ENCODE measurements around the gene LRIG1. TPM values are rescaled to one million over a fixed set of nuclear protein-coding genes. Genes with fewer than 3 reads are reported as not detected.

The LRIG1 gene
- total RNA-seq, 6 experiments from 2014 or later: 15.8 to 23.2 (median 17.8) TPM

- TF ChIP-seq, protein P1, sequence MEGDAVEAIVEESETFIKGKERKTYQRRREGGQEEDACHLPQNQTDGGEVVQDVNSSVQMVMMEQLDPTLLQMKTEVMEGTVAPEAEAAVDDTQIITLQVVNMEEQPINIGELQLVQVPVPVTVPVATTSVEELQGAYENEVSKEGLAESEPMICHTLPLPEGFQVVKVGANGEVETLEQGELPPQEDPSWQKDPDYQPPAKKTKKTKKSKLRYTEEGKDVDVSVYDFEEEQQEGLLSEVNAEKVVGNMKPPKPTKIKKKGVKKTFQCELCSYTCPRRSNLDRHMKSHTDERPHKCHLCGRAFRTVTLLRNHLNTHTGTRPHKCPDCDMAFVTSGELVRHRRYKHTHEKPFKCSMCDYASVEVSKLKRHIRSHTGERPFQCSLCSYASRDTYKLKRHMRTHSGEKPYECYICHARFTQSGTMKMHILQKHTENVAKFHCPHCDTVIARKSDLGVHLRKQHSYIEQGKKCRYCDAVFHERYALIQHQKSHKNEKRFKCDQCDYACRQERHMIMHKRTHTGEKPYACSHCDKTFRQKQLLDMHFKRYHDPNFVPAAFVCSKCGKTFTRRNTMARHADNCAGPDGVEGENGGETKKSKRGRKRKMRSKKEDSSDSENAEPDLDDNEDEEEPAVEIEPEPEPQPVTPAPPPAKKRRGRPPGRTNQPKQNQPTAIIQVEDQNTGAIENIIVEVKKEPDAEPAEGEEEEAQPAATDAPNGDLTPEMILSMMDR (IDR thresholded peaks at IDR 0.05): no peak
- TF ChIP-seq POLR2A (IDR thresholded peaks at IDR 0.05): no peak
- H3K9me3 ChIP-seq: no peaks in the 10 kb centered on the region
- H3K4me3 ChIP-seq: no peak overlapping the region
- H3K36me3 ChIP-seq: peaks cover 0 to 5% (median 0%) of the 10 kb centered on the region in 4 donors
- no peak overlapping the region for H3K27ac ChIP-seq
- peaks cover 0 to 21% (median 0%) of the 10 kb centered on the region in 4 donors for H3K4me1 ChIP-seq
- no peaks in the 10 kb centered on the region for H3K27me3 ChIP-seq
- intact Hi-C loops (cut with DNase I): no loop called here
- ATAC-seq (no peak), DNase-seq (no peak)
- 85% methylated on average over 4 of the region's 4 CpGs for WGBS (ENCODE audit: insufficient coverage, low coverage, low lambda C conversion rate, missing lambda C conversion rate)
These were observed 43.6 kb downstream of the LRIG1 start for GRCh38 chr3:66457252-66457651.

DNA sequence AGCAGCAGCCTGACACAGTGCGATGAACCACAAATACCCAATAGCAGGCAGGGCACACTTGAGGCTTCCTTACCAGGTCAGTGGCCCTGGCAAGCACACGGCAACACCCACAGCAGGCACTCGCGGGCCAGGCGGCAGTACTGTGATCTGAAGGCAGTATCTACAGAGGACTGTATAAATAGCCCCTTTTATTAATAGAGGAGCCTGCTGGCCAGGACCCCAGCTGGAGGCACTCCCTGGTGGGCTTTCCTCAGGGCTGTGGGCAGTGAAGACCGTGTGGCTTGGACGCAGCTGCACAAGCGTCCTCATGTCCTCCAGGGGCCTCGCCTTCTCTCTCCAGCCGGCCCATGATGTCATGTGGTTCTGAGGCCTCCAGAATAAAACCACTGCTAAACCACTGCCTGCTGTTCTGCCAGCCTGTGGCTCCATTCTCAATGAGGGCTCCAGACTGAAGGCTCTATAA lies 44.1 kb downstream of the LRIG1 start:
- peaks cover 0 to 23% (median 0%) of the 10 kb centered on the region in 4 donors for H3K4me1 ChIP-seq
- no peak for TF ChIP-seq POLR2A (IDR thresholded peaks at IDR 0.05)
- TF ChIP-seq, protein P1 (IDR thresholded peaks at IDR 0.05): no peak
- ATAC-seq (peak in 2 of 4 donors; percentile 20 to 40), DNase-seq (no peak)
- H3K9me3 ChIP-seq: no peaks in the 10 kb centered on the region
- intact Hi-C loops (cut with DNase I): no loop called here
- peaks cover 0 to 5% (median 0%) of the 10 kb centered on the region in 4 donors for H3K36me3 ChIP-seq
- H3K27me3 ChIP-seq: no peaks in the 10 kb centered on the region
- no peak overlapping the region for H3K27ac ChIP-seq
- WGBS (ENCODE audit: insufficient coverage, low coverage, low lambda C conversion rate, missing lambda C conversion rate): 83% methylated on average over 1 of the region's 10 CpGs
- no peak overlapping the region for H3K4me3 ChIP-seq

GRCh38 chr3:66454464-66454859 lies 46.4 kb downstream of the LRIG1 start:
- Histone ChIP-seq H3K27me3 (no peaks in the 10 kb centered on the region), H3K36me3 (peaks cover 0 to 5% (median 0%) of the 10 kb centered on the region in 4 donors), H3K9me3 (no peaks in the 10 kb centered on the region), H3K4me1 (peaks cover 0 to 44% (median 8%) of the 10 kb centered on the region in 4 donors), H3K4me3 (no peak overlapping the region), H3K27ac (peak overlapping the region in 1 of 3 donors; percentile 66)
- ATAC-seq (no peak), DNase-seq (no peak)
- TF ChIP-seq, protein P1 (IDR thresholded peaks at IDR 0.05): no peak
- no peak for TF ChIP-seq POLR2A (IDR thresholded peaks at IDR 0.05)
- 73% methylated on average over 8 of the region's 8 CpGs for WGBS (ENCODE audit: insufficient coverage, low coverage, low lambda C conversion rate, missing lambda C conversion rate)
- intact Hi-C loops (cut with DNase I): no loop called here

GRCh38 chr3:66453651-66454463 lies 47.0 kb downstream of the LRIG1 start:
- Histone ChIP-seq H3K4me1 (peaks cover 0 to 50% (median 11%) of the 10 kb centered on the region in 4 donors), H3K4me3 (no peak overlapping the region), H3K9me3 (no peaks in the 10 kb centered on the region), H3K27ac (peak overlapping the region in 1 of 3 donors; percentile 66), H3K27me3 (no peaks in the 10 kb centered on the region), H3K36me3 (peaks cover 0 to 5% (median 0%) of the 10 kb centered on the region in 4 donors)
- intact Hi-C loops (cut with DNase I): no loop called here
- TF ChIP-seq, protein P1 (IDR thresholded peaks at IDR 0.05): no peak
- no peak for TF ChIP-seq POLR2A (IDR thresholded peaks at IDR 0.05)
- ATAC-seq: peak; percentile 24 to 66 (median 30)
- no peak for DNase-seq
- 77% methylated on average over 4 of the region's 6 CpGs for WGBS (ENCODE audit: insufficient coverage, low coverage, low lambda C conversion rate, missing lambda C conversion rate)
